ENCODE results near the gene ULK1.
"Not testable (repeated sequence)": the region's sequence is repeated elsewhere in the genome, so short reads cannot be mapped to it uniquely, and the experiment has no call there.

ULK1 gene

GRCh38 chr12:131885543-131886057, 8.8 kb upstream of the ULK1 start:
- in situ Hi-C loops (cut with MboI; ENCODE audit: low sequenced_read_pairs) = no loop called here

GRCh38 chr12:131891722-131892121, 2.7 kb upstream of the ULK1 start:
- in situ Hi-C loops (cut with MboI; ENCODE audit: low sequenced_read_pairs) = not testable (repeated sequence)

- in situ Hi-C loops (cut with MboI; ENCODE audit: low sequenced_read_pairs) = no loop called here
Measured at GRCh38 chr12:131892711-131893604, 1.5 kb upstream of the ULK1 start.

- in situ Hi-C loops (cut with MboI; ENCODE audit: low sequenced_read_pairs) = no loop called here
Measured at GRCh38 chr12:131893605-131894312, 663 bp upstream of the ULK1 start.

GRCh38 chr12:131894981-131895639, 688 bp downstream of the ULK1 start:
- in situ Hi-C loops (cut with MboI; ENCODE audit: low sequenced_read_pairs) = no loop called here

GRCh38 chr12:131895640-131896079, 1.2 kb downstream of the ULK1 start:
- in situ Hi-C loops (cut with MboI; ENCODE audit: low sequenced_read_pairs) = no loop called here

GRCh38 chr12:131896080-131896810, 1.8 kb downstream of the ULK1 start:
- in situ Hi-C loops (cut with MboI; ENCODE audit: low sequenced_read_pairs) = no loop called here

GRCh38 chr12:131896811-131897270, 2.4 kb downstream of the ULK1 start:
- in situ Hi-C loops (cut with MboI; ENCODE audit: low sequenced_read_pairs) = no loop called here

- in situ Hi-C loops (cut with MboI; ENCODE audit: low sequenced_read_pairs) = no loop called here
Measured at GRCh38 chr12:131897276-131897675, 2.9 kb downstream of the ULK1 start.

GRCh38 chr12:131897875-131898274, 3.5 kb downstream of the ULK1 start:
- in situ Hi-C loops (cut with MboI; ENCODE audit: low sequenced_read_pairs) = no loop called here

- in situ Hi-C loops (cut with MboI; ENCODE audit: low sequenced_read_pairs) = no loop called here
Measured at GRCh38 chr12:131900397-131900796, 6.0 kb downstream of the ULK1 start.

GRCh38 chr12:131901431-131902331, 7.3 kb downstream of the ULK1 start:
- in situ Hi-C loops (cut with MboI; ENCODE audit: low sequenced_read_pairs) = no loop called here

GRCh38 chr12:131902332-131903241, 8.2 kb downstream of the ULK1 start:
- in situ Hi-C loops (cut with MboI; ENCODE audit: low sequenced_read_pairs) = no loop called here

GRCh38 chr12:131903270-131904255, 9.1 kb downstream of the ULK1 start:
- in situ Hi-C loops (cut with MboI; ENCODE audit: low sequenced_read_pairs) = no loop called here

- in situ Hi-C loops (cut with MboI; ENCODE audit: low sequenced_read_pairs) = no loop called here
Measured at GRCh38 chr12:131904346-131904745, 9.9 kb downstream of the ULK1 start.

GRCh38 chr12:131905081-131905629, 10.7 kb downstream of the ULK1 start:
- in situ Hi-C loops (cut with MboI; ENCODE audit: low sequenced_read_pairs) = no loop called here

- in situ Hi-C loops (cut with MboI; ENCODE audit: low sequenced_read_pairs) = no loop called here
Measured at GRCh38 chr12:131905630-131906091, 11.2 kb downstream of the ULK1 start.
